HepG2 (cell line): ENCODE data around the gene OASL. TPM values are rescaled to one million over a fixed set of nuclear protein-coding genes. Genes with fewer than 3 reads are reported as not detected.
A peak's percentile ranks its signal among the peaks of the same experiment; 100 is the strongest.

Experiments used
- BRCA1 ChIP-seq: sonication (generic); formaldehyde crosslinking; IDR thresholded peaks from 2 replicates; pipeline ENCODE4 v1.4.0; 2020; ENCODE audit warnings: missing genetic modification reagents
- CHD4 ChIP-seq: fragments of 200-600 bp; sonication (generic); IDR thresholded peaks from 2 replicates; pipeline ENCODE4 v1.7.0; 2017; ENCODE audit warnings: mild to moderate bottlenecking, low read length, borderline replicate concordance
- CSRNP1 ChIP-seq: sonication (generic); formaldehyde crosslinking; IDR thresholded peaks from 2 replicates; pipeline ENCODE4 v1.8.1; 2023; ENCODE audit warnings: mild to moderate bottlenecking, missing genetic modification reagents
- FOSL2 ChIP-seq: sonication (generic); formaldehyde crosslinking; IDR thresholded peaks from 2 replicates; pipeline ENCODE4 v1.4.0; 2020; ENCODE audit warnings: missing genetic modification reagents
- HIC2 ChIP-seq: sonication (generic); formaldehyde crosslinking; IDR thresholded peaks from 2 replicates; pipeline ENCODE4 v1.9.0; 2022; ENCODE audit warnings: low read depth, missing genetic modification reagents
- NFAT5 ChIP-seq: sonication (generic); formaldehyde crosslinking; IDR thresholded peaks from 2 replicates; pipeline ENCODE4 v1.4.0; 2020; ENCODE audit warnings: missing genetic modification reagents
- NFRKB ChIP-seq: fragments of 450-650 bp; IDR thresholded peaks from 2 replicates; pipeline ENCODE4 v1.6.1; 2017
- NFYC ChIP-seq: IDR thresholded peaks from 2 replicates; pipeline ENCODE4 v1.6.1; 2016; ENCODE audit warnings: missing genetic modification reagents, missing compliant biosample characterization
- ZBTB20 ChIP-seq: sonication (generic); formaldehyde crosslinking; IDR thresholded peaks from 2 replicates; pipeline ENCODE4 v1.8.1; 2023; ENCODE audit warnings: missing genetic modification reagents, low read depth, mild to moderate bottlenecking, borderline replicate concordance
- ZBTB7A ChIP-seq: sonication (generic); formaldehyde crosslinking; IDR thresholded peaks from 2 replicates; pipeline ENCODE4 v1.8.0; 2022; ENCODE audit warnings: mild to moderate bottlenecking, missing genetic modification reagents
- ZNF142 ChIP-seq: sonication (generic); formaldehyde crosslinking; IDR thresholded peaks from 2 replicates; pipeline ENCODE4 v1.4.0; 2020; ENCODE audit warnings: missing genetic modification reagents
- ZNF20 ChIP-seq: sonication (generic); formaldehyde crosslinking; IDR thresholded peaks from 2 replicates; pipeline ENCODE4 v1.4.0; 2020; ENCODE audit warnings: mild to moderate bottlenecking, moderate library complexity, missing genetic modification reagents
- ZNF816 ChIP-seq: sonication (generic); formaldehyde crosslinking; IDR thresholded peaks from 2 replicates; pipeline ENCODE4 v1.8.0; 2022; ENCODE audit warnings: missing genetic modification reagents, mild to moderate bottlenecking, borderline replicate concordance
- polyA plus RNA-seq, 8 experiments: library from polyadenylated mRNA; depleted of rRNA in 3 of 8; stranded (reverse) in 7 of 8; unstranded in 1 of 8; fragments of >200 nt; fragmentation: Illumina TruSeq in 4 of 8; extraction: Trizol in 4 of 8; gene quantifications; 2 replicates each; pipeline versions ENCODE4 v1.2.1 to v1.2.3, GENCODE V29; 2011 to 2016; ENCODE audit warnings: low read depth in 4 of 8, missing spikeins in 1 of 8, mixed read lengths in 1 of 8; ENCODE audit not compliant: insufficient read depth in 1 of 8
- total RNA-seq, 5 experiments: library from RNA; depleted of rRNA; stranded (reverse); fragments of >200 nt; fragmentation: Illumina TruSeq; extraction: Trizol; gene quantifications; 2 replicates each; pipeline ENCODE4 v1.2.3, GENCODE V29; 2016; ENCODE audit warnings: low read depth in 1 of 5

The OASL gene
- total and polyA plus RNA-seq, 2 of the 13 experiments (the other 11 are each of a cell fraction or from before 2014, with no cell fraction given) = 0.11 to 0.22 TPM

GRCh38 chr12:120978296-120979219 is 60.5 kb downstream of the OASL start, which contains the start of gene HNF1A (continued):
- TF ChIP-seq ZNF142 (CRISPR knock-in tag) (0 out of 2 replicates have a peak, but pooled peaks have one; percentile 50), NFRKB (0 out of 2 replicates have a peak, but pooled peaks have one; percentile 38), ZNF816 (CRISPR knock-in tag) (peak; percentile 77; the same call in 1 of the 2 replicates), NFYC (CRISPR knock-in tag) (peak; percentile 28; the same call in 1 of the 2 replicates), ZNF20 (CRISPR knock-in tag) (peak; percentile 54; the same call in 1 of the 2 replicates), NFAT5 (CRISPR knock-in tag) (peak; percentile 37; the same call in 1 of the 2 replicates), CHD4 (no peak), ZBTB20 (CRISPR knock-in tag) (peak; percentile 83; the same call in 1 of the 2 replicates), HIC2 (peak; percentile 72; the same call in 1 of the 2 replicates), CSRNP1 (peak; percentile 73; the same call in 1 of the 2 replicates), FOSL2 (peak; percentile 66), BRCA1 (CRISPR knock-in tag) (no peak), ZBTB7A (CRISPR knock-in tag) (peak; percentile 85)
